Esophagus squamous epithelium (tissue), 5 donors: ENCODE results near the gene MED27. TPM values are rescaled to one million over a fixed set of nuclear protein-coding genes. Genes with fewer than 3 reads are reported as not detected.

Source experiments
- DNase-seq: peaks from one replicate; lab custom pipeline; 2025; lab: John Stamatoyannopoulos, UW
- H3K27ac ChIP-seq, 4 donors: fragments of 200-600 bp; sonication (generic); one replicate each; pipeline ENCODE4 v1.5.1; 2016 to 2019; ENCODE audit warnings: mild to moderate bottlenecking in 1 of 4
- H3K27me3 ChIP-seq, 4 donors: fragments of 200-600 bp; sonication (generic); 1 replicate in 3 of 4; 2 replicates in 1 of 4; pipeline versions ENCODE4 v1.5.1 to v1.6.0; 2017 to 2021; ENCODE audit warnings: antibody characterized with exemption in 1 of 4
- H3K36me3 ChIP-seq, 3 donors: fragments of 200-600 bp; sonication (generic); one replicate each; pipeline ENCODE4 v1.5.1; 2016 to 2019
- H3K4me1 ChIP-seq, 3 donors: fragments of 200-600 bp; sonication (generic); one replicate each; pipeline ENCODE4 v1.5.1; 2017 to 2019
- H3K4me3 ChIP-seq, 4 donors: fragments of 200-600 bp; sonication (generic); 1 replicate in 3 of 4; 2 replicates in 1 of 4; pipeline ENCODE4 v1.5.1; 2016 to 2019; ENCODE audit warnings: mild to moderate bottlenecking in 2 of 4, moderate library complexity in 1 of 4
- H3K9me3 ChIP-seq, 3 donors: fragments of 200-600 bp; sonication (generic); one replicate each; pipeline ENCODE4 v1.5.1; 2016 to 2019
- POLR2A ChIP-seq, 4 donors: fragments of 450-650 bp; IDR thresholded peaks; one replicate each; pipeline ENCODE4 v1.6.1; 2017; ENCODE audit warnings: antibody characterized with exemption in 4 of 4, mild to moderate bottlenecking in 4 of 4, moderate library complexity in 3 of 4
- WGBS, 2 donors: methylation state at CpG; one replicate each; pipeline ENCODE4 v1.1.5; 2018; 5-methylcytosine and 5-hydroxymethylcytosine counted together
- intact Hi-C: fragments of 100-400 bp; cut with DNase I; formaldehyde crosslinking; loops from one replicate; pipeline ENCODE4 v1.15.0; 2022
- total RNA-seq, 4 donors: library from RNA; depleted of rRNA; stranded (reverse); fragments of >200 nt; gene quantifications; one replicate each; pipeline ENCODE4 v1.1.0, GENCODE V29; 2016
- TF ChIP-seq, protein P1 (sequence below), 6 experiments: fragments of 450-650 bp in 4 of 6; fragments of 200-600 bp in 2 of 6; sonication (generic) in 2 of 6; IDR thresholded peaks; one replicate each; pipeline ENCODE4 v1.5.1; 2016 to 2019; ENCODE audit warnings: antibody characterized with exemption in 6 of 6, mild to moderate bottlenecking in 4 of 6, moderate library complexity in 4 of 6
- donor health status: DM: yes; HTN: yes; CAD: no.

MED27 gene
- total RNA-seq, 4 donors from 2014 or later, result 10.6 to 20.0 (median 17.6) TPM

DNA sequence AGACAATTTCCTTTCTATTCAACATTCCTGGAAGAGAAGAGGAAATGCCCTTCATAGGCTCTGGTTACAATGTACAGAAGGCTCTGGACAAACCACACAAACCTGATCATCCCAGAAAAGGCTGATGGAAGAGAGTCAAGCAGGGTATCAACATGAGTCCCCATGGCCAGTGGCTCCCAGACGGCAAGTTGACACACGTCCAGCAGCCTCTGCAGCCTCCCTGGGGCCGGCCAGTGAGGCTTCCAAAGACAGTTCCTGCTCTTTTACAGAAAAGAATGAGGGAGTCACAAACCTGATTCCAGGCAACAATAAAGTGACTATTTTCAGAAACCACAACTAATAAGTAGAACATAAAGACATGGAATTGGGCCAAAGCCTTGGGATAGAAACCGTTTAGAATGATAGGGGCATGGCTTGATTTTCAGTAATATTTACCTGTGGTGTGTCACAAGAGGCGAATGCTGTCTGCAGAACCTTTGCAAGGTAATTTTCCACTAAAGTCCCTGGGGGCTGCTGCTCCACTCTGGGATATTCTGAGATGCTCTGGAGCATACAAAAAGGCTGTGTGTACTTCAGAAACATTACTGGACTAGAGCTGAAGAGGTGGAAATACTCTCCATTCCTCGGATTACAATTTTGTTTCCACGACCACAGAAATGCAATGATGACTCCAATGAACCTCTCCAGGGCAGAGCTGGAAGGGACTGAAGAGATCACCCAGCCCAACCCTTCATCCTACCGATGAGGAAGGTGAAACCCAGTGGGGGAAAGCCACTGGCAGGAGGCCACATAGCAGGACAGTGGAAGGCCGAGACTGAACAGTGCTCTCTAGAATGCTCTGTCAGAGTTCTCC is 10.4 kb downstream of the MED27 start:
- intact Hi-C loops, result no loop called here
- Histone ChIP-seq H3K27me3 (no peaks in the 10 kb centered on the region), H3K27ac (no peak overlapping the region), H3K36me3 (peaks cover 0 to 90% (median 0%) of the 10 kb centered on the region in 3 donors), H3K4me3 (no peak overlapping the region), H3K9me3 (no peaks in the 10 kb centered on the region), H3K4me1 (peaks cover 0 to 4% (median 0%) of the 10 kb centered on the region in 3 donors)
- DNase-seq, result no peak
- no peak for TF ChIP-seq POLR2A (IDR thresholded peaks at IDR 0.05)
- TF ChIP-seq, protein P1, sequence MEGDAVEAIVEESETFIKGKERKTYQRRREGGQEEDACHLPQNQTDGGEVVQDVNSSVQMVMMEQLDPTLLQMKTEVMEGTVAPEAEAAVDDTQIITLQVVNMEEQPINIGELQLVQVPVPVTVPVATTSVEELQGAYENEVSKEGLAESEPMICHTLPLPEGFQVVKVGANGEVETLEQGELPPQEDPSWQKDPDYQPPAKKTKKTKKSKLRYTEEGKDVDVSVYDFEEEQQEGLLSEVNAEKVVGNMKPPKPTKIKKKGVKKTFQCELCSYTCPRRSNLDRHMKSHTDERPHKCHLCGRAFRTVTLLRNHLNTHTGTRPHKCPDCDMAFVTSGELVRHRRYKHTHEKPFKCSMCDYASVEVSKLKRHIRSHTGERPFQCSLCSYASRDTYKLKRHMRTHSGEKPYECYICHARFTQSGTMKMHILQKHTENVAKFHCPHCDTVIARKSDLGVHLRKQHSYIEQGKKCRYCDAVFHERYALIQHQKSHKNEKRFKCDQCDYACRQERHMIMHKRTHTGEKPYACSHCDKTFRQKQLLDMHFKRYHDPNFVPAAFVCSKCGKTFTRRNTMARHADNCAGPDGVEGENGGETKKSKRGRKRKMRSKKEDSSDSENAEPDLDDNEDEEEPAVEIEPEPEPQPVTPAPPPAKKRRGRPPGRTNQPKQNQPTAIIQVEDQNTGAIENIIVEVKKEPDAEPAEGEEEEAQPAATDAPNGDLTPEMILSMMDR (IDR thresholded peaks at IDR 0.05), result no peak
- 49 to 67% methylated on average over 5 to 9 of the region's 9 CpGs for WGBS, 2 donors

DNA sequence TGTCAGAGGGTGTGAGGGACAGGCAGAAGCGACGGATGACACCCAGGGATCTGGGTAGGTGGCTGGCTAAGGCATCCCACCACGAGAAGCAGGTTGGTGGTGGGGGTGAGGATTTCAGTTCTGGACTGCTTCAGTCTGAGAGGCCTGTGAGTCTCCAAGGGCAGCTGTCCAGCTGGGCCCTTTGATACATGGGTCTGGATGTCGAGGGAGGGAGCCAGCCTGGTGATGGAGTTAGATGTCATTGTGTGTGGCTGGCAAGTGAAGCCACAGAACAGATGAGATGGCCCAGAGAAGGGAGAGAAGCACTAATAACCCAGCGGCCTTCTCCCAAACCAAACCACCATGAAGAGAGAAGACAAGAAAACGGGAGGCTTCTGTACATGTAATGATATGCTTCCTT is 11.1 kb downstream of the MED27 start:
- 86 to 90% methylated on average over 6 of the region's 6 CpGs for WGBS, 2 donors
- no peaks in the 10 kb centered on the region for H3K9me3 ChIP-seq
- no peaks in the 10 kb centered on the region for H3K27me3 ChIP-seq
- H3K4me3 ChIP-seq, result no peak overlapping the region
- H3K27ac ChIP-seq, result no peak overlapping the region
- intact Hi-C loops, result no loop called here
- no peak for TF ChIP-seq POLR2A (IDR thresholded peaks at IDR 0.05)
- TF ChIP-seq, protein P1 (IDR thresholded peaks at IDR 0.05), result no peak
- peaks cover 0 to 93% (median 0%) of the 10 kb centered on the region in 3 donors for H3K36me3 ChIP-seq
- no peaks in the 10 kb centered on the region for H3K4me1 ChIP-seq
- DNase-seq, result no peak

DNA sequence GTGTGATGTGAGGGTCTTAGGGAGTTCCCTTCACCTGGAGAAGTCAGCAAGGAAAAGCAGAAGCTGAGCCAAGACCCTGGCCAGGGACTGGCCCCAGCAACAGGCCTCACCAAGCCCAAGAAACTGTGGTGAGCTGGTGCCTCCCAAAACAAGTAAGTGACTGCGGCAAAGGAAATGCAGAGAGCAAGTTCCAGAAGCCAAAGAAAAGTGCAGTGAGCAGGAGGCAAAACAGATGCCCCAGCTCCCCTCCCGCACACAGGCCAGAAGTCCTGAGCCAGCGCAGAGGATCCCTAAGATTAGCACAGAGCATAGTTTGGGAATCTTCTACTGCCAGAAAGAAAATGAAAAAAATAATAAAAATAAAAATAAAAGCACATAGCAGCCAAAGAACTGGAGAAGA is 13.2 kb downstream of the MED27 start:
- Histone ChIP-seq H3K4me1 (no peaks in the 10 kb centered on the region), H3K27me3 (no peaks in the 10 kb centered on the region), H3K4me3 (no peak overlapping the region), H3K27ac (no peak overlapping the region), H3K9me3 (no peaks in the 10 kb centered on the region), H3K36me3 (peaks cover 0 to 74% (median 0%) of the 10 kb centered on the region in 3 donors)
- no peak for DNase-seq
- 97% methylated on average over 3 of the region's 3 CpGs for WGBS, 2 donors
- TF ChIP-seq, protein P1 (IDR thresholded peaks at IDR 0.05), result no peak
- TF ChIP-seq POLR2A (IDR thresholded peaks at IDR 0.05), result no peak
- intact Hi-C loops, result no loop called here

DNA sequence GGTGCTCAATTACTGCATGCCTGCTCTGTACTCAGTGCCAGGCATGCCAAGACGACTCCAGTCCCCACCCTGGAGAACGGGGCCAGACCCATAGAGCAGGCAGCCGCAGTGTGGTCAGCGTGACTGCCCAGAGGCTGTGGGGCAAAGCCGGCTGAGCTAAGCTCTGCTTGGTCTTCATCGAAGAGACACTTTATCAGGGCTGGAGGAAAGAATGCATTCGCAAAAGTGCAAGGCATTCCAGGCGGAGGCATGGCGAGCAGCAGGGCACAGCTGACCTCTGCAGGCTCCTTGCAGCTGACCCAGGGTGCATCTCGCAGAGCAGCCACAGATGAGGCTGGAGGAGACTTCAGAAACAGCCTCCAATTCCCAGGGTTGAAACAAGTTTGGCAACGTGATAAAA is 13.6 kb downstream of the MED27 start:
- H3K4me1 ChIP-seq, result no peaks in the 10 kb centered on the region
- TF ChIP-seq, protein P1 (IDR thresholded peaks at IDR 0.05), result no peak
- TF ChIP-seq POLR2A (IDR thresholded peaks at IDR 0.05), result no peak
- no peak overlapping the region for H3K27ac ChIP-seq
- no peaks in the 10 kb centered on the region for H3K9me3 ChIP-seq
- intact Hi-C loops, result no loop called here
- 91 to 100% methylated on average over 2 to 3 of the region's 11 CpGs for WGBS, 2 donors
- H3K27me3 ChIP-seq, result no peaks in the 10 kb centered on the region
- H3K36me3 ChIP-seq, result peaks cover 0 to 73% (median 0%) of the 10 kb centered on the region in 3 donors
- H3K4me3 ChIP-seq, result no peak overlapping the region
- no peak for DNase-seq

DNA sequence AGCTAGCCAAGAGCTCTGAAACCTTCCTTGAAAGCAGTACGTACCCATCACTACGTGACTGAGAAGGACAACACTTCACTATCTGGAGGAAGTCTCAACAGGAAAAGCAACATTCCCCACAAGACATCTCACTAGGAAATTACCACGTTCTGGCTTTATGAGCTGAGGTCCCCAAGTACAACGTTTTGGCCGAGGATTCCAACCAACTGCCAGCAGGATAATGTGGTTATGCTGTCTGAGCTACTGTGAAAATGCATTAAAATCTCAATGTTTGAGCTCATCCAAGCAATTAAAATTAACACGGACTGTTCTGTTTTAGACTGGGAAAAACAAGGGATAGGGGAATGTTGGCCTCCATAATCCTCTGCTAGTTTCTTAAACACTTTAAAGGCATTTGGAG is 16.4 kb downstream of the MED27 start:
- 78 to 80% methylated on average over 5 to 6 of the region's 6 CpGs for WGBS, 2 donors
- intact Hi-C loops, result no loop called here
- H3K9me3 ChIP-seq, result no peaks in the 10 kb centered on the region

More for the DNA sequence above, 16.4 kb downstream of the MED27 start:
- TF ChIP-seq, protein P1 (IDR thresholded peaks at IDR 0.05), result no peak
- no peak for TF ChIP-seq POLR2A (IDR thresholded peaks at IDR 0.05)
- H3K27ac ChIP-seq, result no peak overlapping the region
- no peaks in the 10 kb centered on the region for H3K27me3 ChIP-seq
- no peak for DNase-seq
- peaks cover 0 to 69% (median 0%) of the 10 kb centered on the region in 3 donors for H3K36me3 ChIP-seq
- peaks cover 0 to 9% (median 0%) of the 10 kb centered on the region in 3 donors for H3K4me1 ChIP-seq
- no peak overlapping the region for H3K4me3 ChIP-seq
